Retina (tissue), 1 donor: Measurements from ENCODE around the gene RICTOR.
"Not testable (repeated sequence)": the region's sequence is repeated elsewhere in the genome, so short reads cannot be mapped to it uniquely, and the experiment has no call there.

ENCODE experiments used
- DNase-seq: peaks from one replicate; pipeline ENCODE4 v3.0.0-alpha.2; 2016

Gene RICTOR

GRCh38 chr5:39055768-39056398 is 18.3 kb downstream of the RICTOR start:
- DNase-seq = no peak

DNA sequence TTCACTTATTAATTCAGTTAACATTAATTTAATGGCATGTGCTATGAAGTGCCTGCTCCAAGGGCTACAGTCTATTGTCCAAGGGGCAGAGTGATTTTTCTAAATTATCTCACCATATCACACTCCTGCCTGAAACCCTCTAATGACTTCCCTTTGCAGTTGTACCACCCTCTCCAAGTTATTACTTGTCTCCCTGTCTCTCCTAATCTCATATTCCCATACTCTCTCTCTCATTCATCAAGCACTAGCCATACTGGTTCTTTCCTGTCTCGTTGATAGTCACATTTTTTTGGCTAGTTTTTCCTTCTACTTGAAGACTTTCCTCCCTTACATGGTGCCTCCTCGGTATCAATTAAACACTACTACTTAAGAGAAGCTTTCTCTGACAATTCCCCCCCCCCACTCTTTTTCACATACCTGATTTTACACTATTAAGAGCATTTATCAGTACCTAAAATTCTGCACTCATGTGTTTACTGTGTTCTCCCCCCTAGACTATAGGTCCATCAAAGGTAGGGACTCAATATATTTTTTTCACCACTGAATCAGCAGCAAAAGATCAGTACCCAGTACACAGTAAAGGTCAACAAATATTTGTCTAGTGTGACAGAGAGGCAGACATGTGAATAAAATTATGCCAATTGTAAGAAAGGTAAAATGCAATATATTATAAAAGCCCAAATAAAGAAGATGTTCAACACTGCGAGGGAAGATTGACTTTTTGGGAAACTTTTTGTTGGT is 19.0 kb downstream of the RICTOR start:
- DNase-seq = no peak

DNA sequence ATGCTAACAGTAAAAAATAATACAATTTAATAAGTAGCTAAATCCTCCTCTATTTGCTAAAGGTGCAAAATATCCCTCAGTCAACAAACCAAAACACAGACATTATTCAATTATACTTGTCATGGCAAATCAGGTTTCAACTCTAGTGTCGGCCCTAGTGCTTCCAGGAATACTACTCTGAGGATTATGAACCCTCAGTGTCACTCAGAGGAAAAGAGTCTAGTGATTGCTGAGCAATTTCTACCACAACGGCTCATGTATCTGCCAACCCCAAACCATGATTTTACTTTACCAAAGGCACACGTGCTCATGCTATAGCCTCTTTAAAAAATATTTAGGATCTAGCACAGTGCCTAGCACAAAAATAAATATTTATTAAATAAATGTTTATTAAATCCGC is 21.0 kb downstream of the RICTOR start:
- no peak for DNase-seq

DNA sequence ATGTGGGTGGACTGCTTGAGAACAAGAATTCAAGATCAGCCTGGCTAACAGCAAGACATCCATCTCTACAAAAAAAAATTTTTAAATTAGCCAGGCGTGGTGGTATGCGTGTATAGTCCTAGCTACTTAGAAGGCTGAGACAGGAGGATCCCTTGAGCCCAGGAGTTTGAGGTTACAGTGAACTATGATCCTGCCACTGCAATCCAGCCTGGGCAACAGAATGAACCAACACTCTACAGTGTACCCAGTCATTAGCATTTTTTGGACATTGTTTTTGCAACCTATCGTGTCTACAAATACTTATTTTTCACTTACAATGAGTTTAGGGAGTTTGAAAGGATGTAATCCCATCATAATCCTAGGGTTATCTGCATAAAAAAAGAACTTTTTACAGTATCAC is 22.1 kb downstream of the RICTOR start:
- no peak for DNase-seq

- no peak for DNase-seq
Measured at GRCh38 chr5:39049315-39049714, 24.9 kb downstream of the RICTOR start.

DNA sequence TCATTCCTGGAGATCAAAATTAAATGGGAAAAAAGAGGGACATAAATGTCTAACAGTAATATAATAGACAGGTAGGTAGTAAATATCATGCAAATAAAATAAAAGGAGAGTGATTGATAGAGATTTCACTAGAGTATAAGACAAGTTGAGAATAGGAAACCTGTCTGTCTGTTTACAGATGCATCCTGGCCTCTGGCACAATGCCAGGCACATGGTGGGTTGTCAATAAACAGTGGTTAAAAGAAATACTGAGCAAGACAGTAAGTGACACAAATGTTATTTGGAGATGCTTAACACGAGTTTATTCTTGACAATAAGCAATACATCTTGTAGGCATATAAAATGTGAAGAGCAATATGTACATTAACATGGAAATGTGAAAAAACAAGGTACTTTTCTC is 33.3 kb downstream of the RICTOR start:
- DNase-seq = no peak

- DNase-seq = not testable (repeated sequence)
Measured at GRCh38 chr5:39034493-39034892, 39.7 kb downstream of the RICTOR start.

DNA sequence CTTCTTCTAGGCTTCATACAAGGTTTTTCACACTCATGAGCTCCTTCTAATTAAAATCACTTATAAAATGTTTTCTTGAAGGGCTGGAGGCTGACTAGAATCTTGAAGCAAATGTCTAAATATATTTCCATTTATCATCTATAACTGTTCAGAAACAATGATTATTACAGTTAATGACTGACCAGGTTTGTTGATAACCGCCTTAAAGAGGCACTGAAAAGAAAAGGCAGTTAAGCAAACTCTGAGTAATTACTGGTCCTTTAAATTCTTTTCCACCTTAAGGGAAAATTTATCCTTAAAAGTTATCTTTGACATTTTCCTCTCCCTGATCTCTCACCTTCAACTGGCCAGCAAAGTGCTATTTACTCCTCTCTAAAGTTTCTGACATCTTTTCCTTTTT is 43.2 kb downstream of the RICTOR start:
- no peak for DNase-seq

DNA sequence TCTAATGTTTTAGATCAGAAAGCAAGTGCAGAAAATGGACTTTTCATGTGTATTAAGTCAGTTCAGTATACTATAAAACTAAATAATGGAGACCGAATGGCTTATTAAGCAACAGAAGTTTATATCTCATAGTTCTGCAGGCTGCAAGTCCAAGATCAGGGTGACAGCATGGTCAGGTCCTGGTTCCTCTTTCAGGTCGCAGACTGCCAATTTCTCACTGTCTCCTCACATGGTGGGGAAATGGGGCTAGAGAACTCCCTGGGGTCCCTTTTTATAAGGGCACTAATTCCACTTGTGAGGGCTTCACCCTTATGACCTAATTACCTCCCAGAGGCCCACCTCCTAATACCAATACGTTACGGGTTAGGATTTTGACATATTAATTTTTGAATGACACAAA is 48.7 kb downstream of the RICTOR start:
- no peak for DNase-seq

DNA sequence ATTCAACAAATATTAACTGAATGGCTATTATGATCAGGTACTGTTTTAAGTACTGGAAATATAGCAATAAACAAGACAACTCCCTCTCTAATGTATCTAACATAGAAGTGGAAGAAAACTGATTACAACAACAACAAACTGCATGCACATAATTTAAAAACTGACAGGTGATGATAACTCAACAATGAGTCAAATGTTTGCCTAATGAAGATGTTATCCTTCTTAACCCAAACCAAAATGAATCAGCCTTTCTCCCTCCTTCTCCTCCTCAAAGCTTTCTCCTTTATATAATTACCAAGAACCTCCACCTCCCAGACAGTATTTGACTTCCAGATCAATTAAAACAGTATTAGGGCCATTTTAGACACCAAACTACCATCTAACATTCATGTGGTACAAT is 49.3 kb downstream of the RICTOR start:
- DNase-seq = no peak

DNA sequence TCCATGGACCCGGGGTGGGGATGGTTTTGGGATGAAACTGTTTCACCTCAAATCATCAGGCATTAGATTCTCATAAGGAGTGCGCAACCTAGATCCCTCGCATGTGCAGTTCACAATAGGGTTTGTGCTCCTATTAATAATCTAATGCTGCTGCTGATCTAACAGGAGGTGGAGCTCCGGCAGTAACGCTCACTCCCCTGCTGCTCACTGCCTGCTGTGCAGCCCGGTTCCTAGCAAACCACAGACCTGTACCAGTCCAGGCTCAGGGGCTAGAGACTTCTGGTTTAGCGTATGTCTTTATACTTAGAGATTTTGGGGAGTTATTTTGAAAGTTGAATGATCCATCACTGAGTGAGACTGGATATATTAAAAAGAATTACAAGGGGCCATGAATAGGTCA is 50.2 kb downstream of the RICTOR start:
- DNase-seq = no peak

GRCh38 chr5:39023121-39023520 is 51.1 kb downstream of the RICTOR start:
- DNase-seq = no peak

DNA sequence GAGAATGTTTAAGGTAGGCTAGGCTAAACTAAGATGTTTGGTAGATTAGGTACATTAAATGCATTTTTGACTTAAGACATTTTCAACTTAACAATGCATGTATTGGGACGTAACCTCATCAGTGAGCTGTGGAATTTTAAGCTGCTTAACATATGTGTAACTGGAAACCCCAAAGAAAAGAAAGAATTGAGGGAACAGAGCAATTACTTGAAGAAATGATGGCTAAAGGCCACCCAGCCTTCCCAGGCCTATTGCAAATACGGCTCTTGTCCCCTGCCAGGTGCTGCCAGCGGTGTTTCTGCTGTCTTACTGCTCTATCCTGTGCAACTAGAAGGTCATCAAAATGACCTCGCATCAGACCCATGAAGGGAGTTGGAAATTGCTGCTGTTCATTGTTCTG is 52.0 kb downstream of the RICTOR start:
- no peak for DNase-seq

DNA sequence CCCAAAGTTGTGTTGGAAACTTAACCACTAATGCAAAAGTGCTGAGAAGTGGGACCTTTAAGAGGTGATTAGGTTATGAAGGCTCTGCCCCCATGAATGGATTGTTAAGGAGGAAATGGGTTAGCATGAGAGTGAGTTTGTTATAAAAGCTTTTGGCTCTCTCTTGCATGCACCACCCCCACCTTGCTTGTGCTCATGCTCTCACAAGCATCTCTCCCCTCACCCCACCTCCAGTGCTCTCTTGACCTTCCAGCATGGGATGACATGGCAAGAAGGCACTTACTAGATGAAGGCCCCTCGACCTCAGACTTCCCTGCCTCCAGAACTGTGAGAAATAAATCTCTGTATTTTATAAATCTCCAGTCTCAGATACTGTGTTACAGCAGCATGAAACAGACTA is 52.8 kb downstream of the RICTOR start:
- no peak for DNase-seq

GRCh38 chr5:39020458-39020857 is 53.7 kb downstream of the RICTOR start:
- DNase-seq = no peak

DNA sequence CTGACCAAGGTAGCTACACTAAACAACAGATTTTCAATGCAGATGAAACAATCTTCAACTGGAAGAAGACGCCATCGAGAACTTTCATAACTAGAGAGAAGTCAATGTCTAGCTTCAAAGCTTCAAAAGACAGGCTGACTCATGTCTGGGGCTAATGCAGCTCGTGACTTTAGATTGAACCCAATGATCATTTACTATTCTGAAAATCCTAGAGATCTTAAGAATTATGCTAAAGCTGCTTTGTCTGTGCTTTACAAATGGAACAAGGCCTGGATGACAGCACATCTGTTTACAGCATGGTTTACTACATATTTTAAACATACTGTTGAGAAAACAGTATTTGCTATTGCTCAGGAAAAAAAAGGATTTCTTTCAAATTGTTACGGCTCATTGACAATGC is 54.9 kb downstream of the RICTOR start:
- DNase-seq = no peak

DNA sequence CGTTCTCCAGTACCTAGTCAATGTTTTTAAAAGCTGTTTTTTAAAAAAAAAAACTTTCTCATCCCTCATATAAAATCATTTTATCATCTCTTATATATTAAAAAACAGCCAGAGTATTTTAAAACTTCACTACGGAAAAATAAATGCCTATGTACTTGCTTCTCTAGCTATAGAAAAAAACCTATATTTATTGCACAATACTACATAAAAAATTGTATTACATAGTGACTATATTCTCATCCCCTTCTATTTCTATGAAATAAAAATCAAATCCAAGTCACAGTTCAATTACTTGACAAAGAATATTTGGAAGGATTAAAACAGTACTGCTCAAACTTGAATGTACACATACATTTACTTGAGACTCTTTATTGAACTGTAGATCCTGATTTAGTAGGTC is 56.7 kb downstream of the RICTOR start:
- no peak for DNase-seq

DNA sequence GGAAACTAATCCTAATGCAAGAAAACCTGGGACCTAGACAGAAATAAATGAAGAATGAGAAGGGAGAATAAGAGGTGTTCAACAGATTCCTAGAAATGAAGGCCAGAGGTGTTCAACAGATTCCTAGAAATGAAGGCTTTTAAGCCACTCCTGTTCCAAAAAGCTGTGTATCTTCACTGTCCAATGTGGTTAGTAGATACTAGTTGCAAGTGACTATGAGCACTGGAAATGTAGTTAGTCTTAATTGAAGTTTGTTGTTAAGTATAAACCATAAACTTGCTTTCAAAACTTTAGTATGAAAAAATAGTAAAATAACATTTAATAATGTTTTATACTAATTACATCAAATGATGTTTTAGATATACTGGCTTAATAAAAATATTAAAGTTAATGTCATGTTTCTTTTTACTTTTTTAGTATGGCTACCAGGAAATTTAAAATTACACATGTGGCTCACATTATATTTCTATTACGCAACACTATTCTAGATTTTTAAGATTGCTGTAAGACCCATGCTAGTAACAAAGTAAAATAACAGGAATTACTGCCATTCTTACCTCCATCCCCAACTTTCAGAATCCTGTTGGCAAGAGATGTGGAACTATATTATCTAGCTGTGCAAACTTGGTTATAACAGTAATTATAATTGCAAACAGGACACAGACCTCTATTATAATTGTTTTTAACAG is 57.5 kb downstream of the RICTOR start:
- DNase-seq = no peak

DNA sequence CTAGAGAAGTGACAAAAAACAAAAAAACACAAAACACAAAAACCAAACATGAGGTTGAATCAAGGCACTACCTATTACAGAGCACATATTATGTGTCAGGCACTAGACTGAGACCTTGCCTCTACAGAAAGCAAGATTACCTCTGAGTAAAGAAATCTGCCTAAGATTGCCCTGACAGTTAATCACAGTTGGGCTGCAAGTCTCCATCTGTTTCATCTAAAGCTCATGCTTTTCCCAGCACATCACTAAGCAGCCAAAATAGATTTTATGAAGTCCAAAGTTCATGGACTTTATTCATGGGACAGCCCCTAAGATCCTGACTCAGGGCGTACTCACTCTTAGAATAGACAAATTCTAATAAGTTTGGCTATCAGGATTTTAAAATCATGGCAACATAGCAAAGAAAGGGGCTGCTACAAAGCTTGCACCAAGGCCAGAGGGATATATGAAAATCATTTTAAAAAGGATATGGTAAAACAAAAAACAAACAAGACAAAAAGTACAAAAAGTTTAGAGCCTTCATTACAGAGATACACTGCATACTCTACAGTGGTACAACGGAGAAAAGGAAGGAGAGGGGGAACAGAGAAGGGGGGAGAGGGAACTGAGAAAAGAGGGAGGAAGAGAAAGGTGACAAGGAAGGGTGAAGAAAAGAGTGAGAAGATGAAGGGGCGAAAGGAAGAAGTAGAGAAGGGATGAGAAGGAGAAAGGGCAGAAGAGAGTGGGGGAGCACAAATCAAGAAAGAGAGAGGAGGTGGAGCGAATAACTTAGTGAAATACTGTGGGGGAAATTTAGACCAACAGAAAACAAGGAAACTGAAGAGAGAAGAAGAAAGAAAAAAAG is 58.2 kb downstream of the RICTOR start:
- no peak for DNase-seq

DNA sequence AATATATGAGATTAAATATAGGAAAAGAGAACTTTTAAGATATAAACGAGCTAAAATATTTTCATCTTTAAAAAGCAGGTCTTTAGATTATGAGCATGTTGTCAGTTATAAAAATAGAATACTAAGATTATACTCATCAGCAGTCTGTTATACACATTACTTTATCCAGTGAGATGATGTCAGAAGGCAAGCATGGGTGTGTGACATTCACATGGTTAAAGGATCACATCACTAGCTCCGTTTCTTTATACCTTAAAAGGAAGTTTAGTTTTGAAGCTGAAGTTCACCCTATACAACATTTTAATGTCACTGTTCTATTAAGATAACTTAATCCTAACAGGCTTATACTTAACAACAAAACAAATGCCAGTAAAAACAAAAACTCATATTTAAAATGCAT is 59.6 kb downstream of the RICTOR start:
- no peak for DNase-seq

GRCh38 chr5:39013938-39014337 is 60.3 kb downstream of the RICTOR start:
- no peak for DNase-seq

GRCh38 chr5:39010958-39011357 is 63.2 kb downstream of the RICTOR start:
- not testable (repeated sequence) for DNase-seq

DNA sequence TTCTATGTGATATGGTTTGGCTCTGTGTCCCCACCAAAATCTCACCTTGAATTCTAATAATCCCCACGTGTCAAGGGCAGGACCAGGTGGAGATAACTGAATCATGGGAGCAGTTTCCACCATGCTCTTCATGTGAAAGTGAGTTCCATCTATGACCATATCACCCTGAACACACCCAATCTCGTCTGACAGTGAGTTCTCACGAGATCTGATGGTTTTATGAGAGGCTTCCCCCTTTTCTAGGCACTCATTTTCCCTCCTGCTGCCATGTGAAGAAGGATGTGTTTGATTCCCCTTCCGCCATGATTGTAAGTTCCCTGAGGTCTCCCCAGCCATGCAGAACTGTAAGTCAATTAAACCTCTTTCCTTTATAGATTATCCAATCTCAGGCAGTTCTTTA is 64.2 kb downstream of the RICTOR start:
- no peak for DNase-seq
